ENCODE results near the gene SLC22A4.
A peak's percentile ranks its signal among the peaks of the same experiment; 100 is the strongest.

SLC22A4 gene

GRCh38 chr5:132342291-132343180 lies 48.3 kb downstream of the SLC22A4 start:
- DNase-seq (ENCODE audit: low read depth in 3 of 3) = no peak

- no peak for DNase-seq (ENCODE audit: low read depth in 3 of 3)
Measured at GRCh38 chr5:132344775-132345514, 50.8 kb downstream of the SLC22A4 start.

GRCh38 chr5:132353486-132353995 lies 59.3 kb downstream of the SLC22A4 start:
- DNase-seq (ENCODE audit: low read depth in 3 of 3) = no peak

GRCh38 chr5:132354381-132355139 lies 60.4 kb downstream of the SLC22A4 start:
- DNase-seq (ENCODE audit: low read depth in 3 of 3) = no peak

- DNase-seq (ENCODE audit: low read depth in 3 of 3) = no peak
Measured at GRCh38 chr5:132355140-132355765, 61.1 kb downstream of the SLC22A4 start.

GRCh38 chr5:132358775-132359174 lies 64.6 kb downstream of the SLC22A4 start:
- no peak for DNase-seq (ENCODE audit: low read depth in 3 of 3)

GRCh38 chr5:132362086-132362485 lies 67.9 kb downstream of the SLC22A4 start:
- DNase-seq (ENCODE audit: low read depth in 3 of 3) = no peak

- DNase-seq (ENCODE audit: low read depth in 3 of 3) = no peak
Measured at GRCh38 chr5:132363431-132364112, 69.4 kb downstream of the SLC22A4 start.

- no peak for DNase-seq (ENCODE audit: low read depth in 3 of 3)
Measured at GRCh38 chr5:132364319-132364718, 70.1 kb downstream of the SLC22A4 start.

- DNase-seq (ENCODE audit: low read depth in 3 of 3) = no peak
Measured at GRCh38 chr5:132365213-132365612, 71.0 kb downstream of the SLC22A4 start.

- no peak for DNase-seq (ENCODE audit: low read depth in 3 of 3)
Measured at GRCh38 chr5:132368186-132368585, 74.0 kb downstream of the SLC22A4 start.

GRCh38 chr5:132369007-132369473 lies 74.8 kb downstream of the SLC22A4 start:
- no peak for DNase-seq (ENCODE audit: low read depth in 3 of 3)

GRCh38 chr5:132369474-132370180 lies 75.4 kb downstream of the SLC22A4 start, which contains the start of gene SLC22A5:
SLC22A5 (plus strand) TSS chr5:132369710; CDS start chr5:132369973, 263 bp downstream.
- peak; percentile 48 to 76 (median 50) for DNase-seq (ENCODE audit: low read depth in 3 of 3)

- no peak for DNase-seq (ENCODE audit: low read depth in 3 of 3)
Measured at GRCh38 chr5:132370181-132370970, 76.2 kb downstream of the SLC22A4 start.

- DNase-seq (ENCODE audit: low read depth in 3 of 3) = no peak
Measured at GRCh38 chr5:132370971-132371602, 76.9 kb downstream of the SLC22A4 start.

- no peak for DNase-seq (ENCODE audit: low read depth in 3 of 3)
Measured at GRCh38 chr5:132371603-132371994, 77.4 kb downstream of the SLC22A4 start.

- no peak for DNase-seq (ENCODE audit: low read depth in 3 of 3)
Measured at GRCh38 chr5:132372127-132372526, 77.9 kb downstream of the SLC22A4 start.

GRCh38 chr5:132372542-132372941 lies 78.3 kb downstream of the SLC22A4 start:
- no peak for DNase-seq (ENCODE audit: low read depth in 3 of 3)

- DNase-seq (ENCODE audit: low read depth in 3 of 3) = no peak
Measured at GRCh38 chr5:132375957-132376356, 81.8 kb downstream of the SLC22A4 start.

Measured in stimulated activated CD4-positive, alpha-beta T cell treated with anti-CD3 and anti-CD28 coated beads, TNF-alpha, amount 100 ng/mL, for 24 hours (primary cell).